HepG2 (cell line): ENCODE data around the gene ARRDC3. TPM values are rescaled to one million over a fixed set of nuclear protein-coding genes. Genes with fewer than 3 reads are reported as not detected.

Source experiments
- CREB1 ChIP-seq, 2 experiments: fragments of 450-650 bp in 1 of 2; IDR thresholded peaks; 2 replicates each; pipeline ENCODE4 v1.6.1; 2016 to 2017; ENCODE audit warnings: control low read depth in 1 of 2, mild to moderate bottlenecking in 1 of 2, missing compliant biosample characterization in 1 of 2, missing genetic modification characterization in 1 of 2
- GLMP ChIP-seq: sonication (generic); formaldehyde crosslinking; IDR thresholded peaks from 2 replicates; pipeline ENCODE4 v1.9.0; 2021; ENCODE audit warnings: missing genetic modification reagents, mild to moderate bottlenecking, borderline replicate concordance
- NCOA2 ChIP-seq: sonication (generic); formaldehyde crosslinking; IDR thresholded peaks from 2 replicates; pipeline ENCODE4 v1.8.0; 2022; ENCODE audit warnings: inconsistent platforms
- REXO4 ChIP-seq: sonication (generic); formaldehyde crosslinking; IDR thresholded peaks from 2 replicates; pipeline ENCODE4 v1.8.0; 2022; ENCODE audit warnings: missing genetic modification reagents, mild to moderate bottlenecking, borderline replicate concordance
- SNAPC4 ChIP-seq: sonication (generic); formaldehyde crosslinking; IDR thresholded peaks from 2 replicates; pipeline ENCODE4 v1.4.0; 2020; ENCODE audit warnings: mild to moderate bottlenecking, missing genetic modification reagents
- SRSF4 ChIP-seq: fragments of 200-400 bp; formaldehyde crosslinking; IDR thresholded peaks from one replicate; pipeline ENCODE4 v1.6.1; 2018; ENCODE audit warnings: mild to moderate bottlenecking, low read depth, low read length, moderate library complexity; ENCODE audit not compliant: poor library complexity, severe bottlenecking
- TBX2 ChIP-seq: sonication (generic); formaldehyde crosslinking; IDR thresholded peaks from 2 replicates; pipeline ENCODE4 v1.5.0; 2020; ENCODE audit warnings: missing genetic modification reagents, mild to moderate bottlenecking, borderline replicate concordance
- ZNF264 ChIP-seq: sonication (generic); formaldehyde crosslinking; IDR thresholded peaks from 2 replicates; pipeline ENCODE4 v1.4.0; 2020; ENCODE audit warnings: missing genetic modification reagents
- ZNF589 ChIP-seq: sonication (generic); formaldehyde crosslinking; conservative IDR thresholded peaks from 2 replicates; pipeline ENCODE4 v1.8.0; 2022; ENCODE audit warnings: mild to moderate bottlenecking, moderate library complexity, missing genetic modification reagents
- polyA plus RNA-seq, 8 experiments: library from polyadenylated mRNA; depleted of rRNA in 3 of 8; stranded (reverse) in 7 of 8; unstranded in 1 of 8; fragments of >200 nt; fragmentation: Illumina TruSeq in 4 of 8; extraction: Trizol in 4 of 8; gene quantifications; 2 replicates each; pipeline versions ENCODE4 v1.2.1 to v1.2.3, GENCODE V29; 2011 to 2016; ENCODE audit warnings: low read depth in 4 of 8, missing spikeins in 1 of 8, mixed read lengths in 1 of 8; ENCODE audit not compliant: insufficient read depth in 1 of 8
- total RNA-seq, 5 experiments: library from RNA; depleted of rRNA; stranded (reverse); fragments of >200 nt; fragmentation: Illumina TruSeq; extraction: Trizol; gene quantifications; 2 replicates each; pipeline ENCODE4 v1.2.3, GENCODE V29; 2016; ENCODE audit warnings: low read depth in 1 of 5

Gene ARRDC3
- total and polyA plus RNA-seq, 2 of the 13 experiments (the other 11 are each of a cell fraction or from before 2014, with no cell fraction given) = 3.4 to 24.4 TPM

GRCh38 chr5:91397791-91398190, 14.7 kb upstream of the ARRDC3 start (continued):
- no peak for TF ChIP-seq REXO4 (CRISPR knock-in tag)
- no peak for TF ChIP-seq SNAPC4 (CRISPR knock-in tag)
- TF ChIP-seq TBX2 = no peak
- no peak for TF ChIP-seq GLMP (CRISPR knock-in tag)
- no peak for TF ChIP-seq SRSF4
- TF ChIP-seq CREB1 (IDR thresholded peaks at IDR 0.05) = no peak
- no peak for TF ChIP-seq CREB1 (CRISPR knock-in tag; IDR thresholded peaks at IDR 0.05)
- TF ChIP-seq ZNF589 (CRISPR knock-in tag) = no peak
- TF ChIP-seq ZNF264 = no peak
- no peak for TF ChIP-seq NCOA2 (CRISPR knock-in tag)
